GM18526 (cell line): ENCODE measurements around the gene SLC48A1.

Experiments used
- POLR2A ChIP-seq: IDR thresholded peaks from 3 replicates; pipeline ENCODE4 v1.6.1; 2011; ENCODE audit not compliant: insufficient read length; ENCODE audit errors: extremely low read depth

The SLC48A1 gene

GRCh38 chr12:47814539-47815170, 41.6 kb downstream of the SLC48A1 start:
- no peak for TF ChIP-seq POLR2A

GRCh38 chr12:47816403-47817271, 43.6 kb downstream of the SLC48A1 start:
- TF ChIP-seq POLR2A: no peak

- TF ChIP-seq POLR2A: no peak
Measured at GRCh38 chr12:47817272-47818006, 44.4 kb downstream of the SLC48A1 start.

- no peak for TF ChIP-seq POLR2A
Measured at GRCh38 chr12:47818007-47818376, 45.0 kb downstream of the SLC48A1 start.

GRCh38 chr12:47818467-47819137, 45.6 kb downstream of the SLC48A1 start:
- TF ChIP-seq POLR2A: no peak

- no peak for TF ChIP-seq POLR2A
Measured at GRCh38 chr12:47819138-47819895, 46.3 kb downstream of the SLC48A1 start.

- TF ChIP-seq POLR2A: no peak
Measured at GRCh38 chr12:47819896-47820630, 47.0 kb downstream of the SLC48A1 start, which contains the start of gene HDAC7. Gene HDAC7 (minus strand): TSS chr12:47819903. CDS start chr12:47819785, 118 bp downstream.

- no peak for TF ChIP-seq POLR2A
Measured at GRCh38 chr12:47820631-47821345, 47.8 kb downstream of the SLC48A1 start.

GRCh38 chr12:47821346-47821706, 48.3 kb downstream of the SLC48A1 start:
- no peak for TF ChIP-seq POLR2A

GRCh38 chr12:47822401-47822800, 49.4 kb downstream of the SLC48A1 start:
- TF ChIP-seq POLR2A: no peak

- no peak for TF ChIP-seq POLR2A
Measured at GRCh38 chr12:47822863-47823262, 49.8 kb downstream of the SLC48A1 start.

GRCh38 chr12:47823422-47824086, 50.5 kb downstream of the SLC48A1 start:
- TF ChIP-seq POLR2A: no peak

GRCh38 chr12:47824198-47824597, 51.2 kb downstream of the SLC48A1 start:
- no peak for TF ChIP-seq POLR2A

- no peak for TF ChIP-seq POLR2A
Measured at GRCh38 chr12:47824635-47825034, 51.6 kb downstream of the SLC48A1 start.
